Measurements from ENCODE around the gene ALPK3. TPM values are rescaled to one million over a fixed set of nuclear protein-coding genes. Genes with fewer than 3 reads are reported as not detected.

ALPK3 gene
- total RNA-seq, 2 donors from 2014 or later = 57.8 to 94.1 TPM

DNA sequence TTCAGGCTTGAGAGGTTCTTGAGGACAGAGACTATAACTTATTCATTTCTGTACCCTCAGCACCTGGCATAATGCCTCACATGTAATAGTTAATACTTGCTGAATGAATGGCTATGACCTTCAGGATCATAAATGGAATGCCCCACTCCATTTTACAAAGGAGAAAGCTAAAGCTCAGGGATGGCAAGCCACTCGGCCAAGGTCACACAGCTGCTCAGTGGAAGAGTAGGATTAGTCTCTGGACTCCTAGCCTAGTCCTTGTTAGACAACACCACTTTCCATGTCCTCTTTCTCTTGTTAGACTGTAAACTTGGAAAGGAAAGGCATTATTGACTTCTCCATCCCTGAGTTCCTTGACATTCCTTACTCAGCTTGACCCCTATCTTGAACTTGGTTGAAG, 3.2 kb upstream of the ALPK3 start:
- no peak overlapping the region for H3K4me3 ChIP-seq (ENCODE audit: low read length)
- Mint-ChIP-seq H3K4me1 (peaks cover 14% of the 10 kb centered on the region), H3K36me3 (ENCODE audit: low read depth) (peaks cover 12% of the 10 kb centered on the region), H3K9me3 (no peaks in the 10 kb centered on the region), H3K4me3 (no peak overlapping the region), H3K27me3 (ENCODE audit: insufficient read depth) (no peaks in the 10 kb centered on the region), H3K27ac (no peak overlapping the region)
- H3K27me3 ChIP-seq (ENCODE audit: control insufficient read depth, insufficient read depth, low read length, poor library complexity, severe bottlenecking) = no peaks in the 10 kb centered on the region
- no peak overlapping the region for H3K9ac ChIP-seq (ENCODE audit: extremely low read depth, low read length, poor library complexity, severe bottlenecking)
- no peak for DNase-seq
- H3K27ac ChIP-seq (ENCODE audit: low read depth, low read length) = no peak overlapping the region
- H3K36me3 ChIP-seq (ENCODE audit: control insufficient read depth, insufficient read depth, low read length) = peaks cover 4% of the 10 kb centered on the region
- TF ChIP-seq, protein P1, sequence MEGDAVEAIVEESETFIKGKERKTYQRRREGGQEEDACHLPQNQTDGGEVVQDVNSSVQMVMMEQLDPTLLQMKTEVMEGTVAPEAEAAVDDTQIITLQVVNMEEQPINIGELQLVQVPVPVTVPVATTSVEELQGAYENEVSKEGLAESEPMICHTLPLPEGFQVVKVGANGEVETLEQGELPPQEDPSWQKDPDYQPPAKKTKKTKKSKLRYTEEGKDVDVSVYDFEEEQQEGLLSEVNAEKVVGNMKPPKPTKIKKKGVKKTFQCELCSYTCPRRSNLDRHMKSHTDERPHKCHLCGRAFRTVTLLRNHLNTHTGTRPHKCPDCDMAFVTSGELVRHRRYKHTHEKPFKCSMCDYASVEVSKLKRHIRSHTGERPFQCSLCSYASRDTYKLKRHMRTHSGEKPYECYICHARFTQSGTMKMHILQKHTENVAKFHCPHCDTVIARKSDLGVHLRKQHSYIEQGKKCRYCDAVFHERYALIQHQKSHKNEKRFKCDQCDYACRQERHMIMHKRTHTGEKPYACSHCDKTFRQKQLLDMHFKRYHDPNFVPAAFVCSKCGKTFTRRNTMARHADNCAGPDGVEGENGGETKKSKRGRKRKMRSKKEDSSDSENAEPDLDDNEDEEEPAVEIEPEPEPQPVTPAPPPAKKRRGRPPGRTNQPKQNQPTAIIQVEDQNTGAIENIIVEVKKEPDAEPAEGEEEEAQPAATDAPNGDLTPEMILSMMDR (conservative IDR thresholded peaks at IDR 0.05) = no peak
- WGBS, 2 experiments (ENCODE audit: insufficient coverage in 1 of 2, insufficient read length in 1 of 2) = 67 to 83% methylated on average over 1 of the region's 1 CpG
- H3K4me1 ChIP-seq (ENCODE audit: control insufficient read depth, insufficient read depth, low read length) = peaks cover 10% of the 10 kb centered on the region
- no peaks in the 10 kb centered on the region for H3K9me3 ChIP-seq (ENCODE audit: control insufficient read depth, low read length)

GRCh38 chr15:84814916-84815315, 2.2 kb upstream of the ALPK3 start:
- no peaks in the 10 kb centered on the region for H3K9me3 ChIP-seq (ENCODE audit: control insufficient read depth, low read length)
- Mint-ChIP-seq H3K4me3 (no peak overlapping the region), H3K36me3 (ENCODE audit: low read depth) (peaks cover 12% of the 10 kb centered on the region), H3K4me1 (peaks cover 24% of the 10 kb centered on the region), H3K27me3 (ENCODE audit: insufficient read depth) (no peaks in the 10 kb centered on the region), H3K9me3 (no peaks in the 10 kb centered on the region), H3K27ac (no peak overlapping the region)
- 90 to 95% methylated on average over 10 of the region's 10 CpGs for WGBS, 2 experiments (ENCODE audit: insufficient coverage in 1 of 2, insufficient read length in 1 of 2)
- H3K9ac ChIP-seq (ENCODE audit: extremely low read depth, low read length, poor library complexity, severe bottlenecking) = no peak overlapping the region
- H3K4me1 ChIP-seq (ENCODE audit: control insufficient read depth, insufficient read depth, low read length) = peaks cover 18% of the 10 kb centered on the region
- no peak overlapping the region for H3K4me3 ChIP-seq (ENCODE audit: low read length)
- no peaks in the 10 kb centered on the region for H3K27me3 ChIP-seq (ENCODE audit: control insufficient read depth, insufficient read depth, low read length, poor library complexity, severe bottlenecking)
- DNase-seq = no peak
- peaks cover 11% of the 10 kb centered on the region for H3K36me3 ChIP-seq (ENCODE audit: control insufficient read depth, insufficient read depth, low read length)
- TF ChIP-seq, protein P1 (conservative IDR thresholded peaks at IDR 0.05) = no peak
- no peak overlapping the region for H3K27ac ChIP-seq (ENCODE audit: low read depth, low read length)

- peak overlapping the region; percentile 98 for H3K9ac ChIP-seq (ENCODE audit: extremely low read depth, low read length, poor library complexity, severe bottlenecking)
- DNase-seq = peak; percentile 88
- H3K4me1 ChIP-seq (ENCODE audit: control insufficient read depth, insufficient read depth, low read length) = peaks cover 20% of the 10 kb centered on the region
- H3K27me3 ChIP-seq (ENCODE audit: control insufficient read depth, insufficient read depth, low read length, poor library complexity, severe bottlenecking) = no peaks in the 10 kb centered on the region
- Mint-ChIP-seq H3K27ac (peak overlapping the region; percentile 99), H3K4me3 (peak overlapping the region; percentile 89), H3K36me3 (ENCODE audit: low read depth) (peaks cover 21% of the 10 kb centered on the region), H3K4me1 (peaks cover 39% of the 10 kb centered on the region), H3K27me3 (ENCODE audit: insufficient read depth) (no peaks in the 10 kb centered on the region), H3K9me3 (no peaks in the 10 kb centered on the region)
- WGBS, 2 experiments (ENCODE audit: insufficient coverage in 1 of 2, insufficient read length in 1 of 2) = 10 to 11% methylated on average over 2 to 27 of the region's 27 CpGs
- H3K36me3 ChIP-seq (ENCODE audit: control insufficient read depth, insufficient read depth, low read length) = peaks cover 34% of the 10 kb centered on the region
- TF ChIP-seq, protein P1 (conservative IDR thresholded peaks at IDR 0.05) = no peak
- H3K4me3 ChIP-seq (ENCODE audit: low read length) = peak overlapping the region; percentile 89
- H3K27ac ChIP-seq (ENCODE audit: low read depth, low read length) = peak overlapping the region; percentile 92
- H3K9me3 ChIP-seq (ENCODE audit: control insufficient read depth, low read length) = no peaks in the 10 kb centered on the region
These were observed 418 bp downstream of the ALPK3 start for GRCh38 chr15:84817466-84818081.

Data from endodermal cell (in vitro differentiated cells).